CD8-positive, alpha-beta memory T cell (primary cell): ENCODE results near the gene IFT22. TPM values are rescaled to one million over a fixed set of nuclear protein-coding genes. Genes with fewer than 3 reads are reported as not detected.
A peak's percentile ranks its signal among the peaks of the same experiment; 100 is the strongest.
"Not testable (repeated sequence)": the region's sequence is repeated elsewhere in the genome, so short reads cannot be mapped to it uniquely, and the experiment has no call there.

Source experiments
- CTCF ChIA-PET: fragments of 350-600 bp; sonication (Branson Sonifier 250); formaldehyde crosslinking; loops from one replicate; lab custom pipeline; 2021; ENCODE audit warnings: antibody characterized with exemption; lab: Charles Lee
- POLR2A ChIA-PET: fragments of 350-600 bp; sonication (Branson Sonifier 250); formaldehyde crosslinking; loops from one replicate; lab custom pipeline; 2021; ENCODE audit warnings: antibody characterized with exemption; lab: Charles Lee
- DNase-seq, 5 donors: peaks; one replicate each; pipeline versions ENCODE4 v3.0.0 to v3.0.0-alpha.2; 2020 to 2022; ENCODE audit warnings: mixed read lengths in 1 of 5
- H3K27ac ChIP-seq: one replicate; pipeline ENCODE4 v1.7.0; 2013; ENCODE audit warnings: low read depth, mild to moderate bottlenecking, low read length, moderate library complexity
- H3K27me3 ChIP-seq: 2 replicates; pipeline ENCODE4 v1.7.0; 2013; ENCODE audit warnings: low read length, mild to moderate bottlenecking; ENCODE audit not compliant: insufficient read depth, poor library complexity, severe bottlenecking
- H3K36me3 ChIP-seq: 2 replicates; pipeline ENCODE4 v1.7.0; 2013; ENCODE audit warnings: mild to moderate bottlenecking, low read length, moderate library complexity; ENCODE audit not compliant: insufficient read depth
- H3K4me1 ChIP-seq: 2 replicates; pipeline ENCODE4 v1.7.0; 2013; ENCODE audit warnings: mild to moderate bottlenecking, low read length, moderate library complexity; ENCODE audit not compliant: insufficient read depth
- H3K4me3 ChIP-seq: 2 replicates; pipeline ENCODE4 v1.7.0; 2013; ENCODE audit warnings: mild to moderate bottlenecking, low read length
- H3K9me3 ChIP-seq: 2 replicates; pipeline ENCODE4 v1.7.0; 2013; ENCODE audit warnings: mild to moderate bottlenecking, low read length
- H3K27ac Mint-ChIP-seq, 8 donors: one replicate each; pipeline ENCODE4 v1.8.0; 2020 to 2021; ENCODE audit warnings: mixed read lengths in 8 of 8, mild to moderate bottlenecking in 6 of 8, inconsistent platforms in 3 of 8, moderate library complexity in 3 of 8
- H3K27me3 Mint-ChIP-seq, 2 donors: one replicate each; pipeline ENCODE4 v1.8.0; 2020 to 2021; ENCODE audit warnings: mixed read lengths in 2 of 2, mild to moderate bottlenecking in 1 of 2, moderate library complexity in 1 of 2
- H3K36me3 Mint-ChIP-seq, 3 donors: one replicate each; pipeline ENCODE4 v1.8.0; 2020 to 2021; ENCODE audit warnings: mixed read lengths in 3 of 3, inconsistent platforms in 1 of 3, mild to moderate bottlenecking in 1 of 3
- H3K4me1 Mint-ChIP-seq, 3 donors: one replicate each; pipeline ENCODE4 v1.8.0; 2020 to 2021; ENCODE audit warnings: mixed read lengths in 3 of 3, inconsistent platforms in 1 of 3, mild to moderate bottlenecking in 1 of 3
- H3K4me3 Mint-ChIP-seq, 7 donors: one replicate each; pipeline ENCODE4 v1.8.0; 2020 to 2021; ENCODE audit warnings: mixed read lengths in 7 of 7, mild to moderate bottlenecking in 6 of 7, moderate library complexity in 4 of 7, inconsistent platforms in 2 of 7
- H3K9me3 Mint-ChIP-seq, 5 donors: one replicate each; pipeline ENCODE4 v1.8.0; 2020 to 2022; ENCODE audit warnings: mixed read lengths in 5 of 5, mild to moderate bottlenecking in 3 of 5, moderate library complexity in 2 of 5, inconsistent platforms in 1 of 5
- polyA plus RNA-seq: library from polyadenylated mRNA; unstranded; fragments of 300-500 nt; fragmentation: Illumina TruSeq; gene quantifications from one replicate; pipeline ENCODE4 v1.2.3, GENCODE V29; 2021
- total RNA-seq, 2 experiments: library from RNA; stranded (reverse); gene quantifications; one replicate each; pipeline ENCODE4 v1.2.3, GENCODE V29; 2021

The IFT22 gene
- total and polyA plus RNA-seq, 3 experiments from 2014 or later: 7.9 to 13.4 (median 13.3) TPM

DNA sequence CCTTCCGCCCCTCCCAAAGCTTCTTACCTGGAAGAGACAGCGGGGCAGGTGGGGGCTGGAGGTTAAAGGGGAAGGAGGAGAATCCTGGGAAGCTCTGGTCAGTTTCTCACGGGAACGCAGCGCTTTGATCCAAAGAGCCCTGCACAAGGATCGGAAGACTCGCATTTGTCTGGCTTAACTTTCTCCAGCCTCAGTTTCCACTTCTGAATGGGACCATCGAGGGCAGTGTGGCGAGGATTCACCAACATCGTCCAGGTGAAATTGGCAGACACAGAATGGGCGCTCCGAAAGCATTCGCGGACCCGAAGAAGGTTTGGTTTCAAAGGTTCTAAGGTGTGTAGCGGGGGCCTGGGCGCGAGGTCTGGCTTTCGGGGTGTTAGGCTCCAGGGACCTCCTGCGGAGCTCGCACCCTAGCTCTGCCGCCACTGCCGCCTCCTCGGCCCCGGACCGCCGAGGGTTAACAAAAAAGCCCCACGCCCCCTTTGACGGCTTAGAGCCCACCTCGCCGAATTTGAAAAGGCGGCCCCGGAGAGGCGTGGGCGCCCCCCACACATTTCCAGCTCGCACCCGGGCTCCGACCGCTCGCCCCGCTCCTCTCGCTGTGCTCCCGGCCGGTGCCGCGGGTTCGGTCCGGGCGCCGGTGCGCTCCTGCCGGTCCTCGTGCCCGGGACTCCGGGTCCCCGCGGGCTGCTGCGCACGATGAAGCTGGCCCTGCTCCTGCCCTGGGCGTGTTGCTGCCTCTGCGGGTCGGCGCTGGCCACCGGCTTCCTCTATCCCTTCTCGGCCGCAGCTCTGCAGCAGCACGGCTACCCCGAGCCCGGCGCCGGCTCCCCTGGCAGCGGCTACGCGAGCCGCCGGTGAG is 41.0 kb upstream of the IFT22 start, which contains the start of gene COL26A1:
Gene COL26A1, plus strand, starts transcription at position 542 of the 862 bp plus-strand sequence. Its CDS starts 158 bp downstream, at position 700.
- peaks cover 15% of the 10 kb centered on the region for H3K27me3 ChIP-seq
- ChIA-PET CTCF (interaction anchor here (0.6 to 1.9 kb wide), 5 partner anchors 11 to 1460 kb away, joined by 3 to 10 read pairs (median 3); no protein-coding TSS in a partner anchor), POLR2A (no interaction called here)
- H3K27me3 Mint-ChIP-seq: peaks cover 25 to 38% of the 10 kb centered on the region in 2 donors
- H3K9me3 Mint-ChIP-seq: peaks cover 0 to 4% (median 0%) of the 10 kb centered on the region in 5 donors
- H3K4me3 Mint-ChIP-seq: peak within 1 kb of the TSS in 6 of 7 donors; percentile 41 to 77 (median 65)
- peaks cover 0 to 5% (median 3%) of the 10 kb centered on the region in 3 donors for H3K4me1 Mint-ChIP-seq
- no peaks in the 10 kb centered on the region for H3K36me3 Mint-ChIP-seq
- H3K9me3 ChIP-seq: no peaks in the 10 kb centered on the region
- peak within 1 kb of the TSS; percentile 45 for H3K4me3 ChIP-seq
- no peaks in the 10 kb centered on the region for H3K4me1 ChIP-seq
- no peak within 1 kb of the TSS for H3K27ac ChIP-seq
- no peak within 1 kb of the TSS for H3K27ac Mint-ChIP-seq
- peak in 1 of 5 donors; percentile 22 for DNase-seq
- H3K36me3 ChIP-seq: no peaks in the 10 kb centered on the region

DNA sequence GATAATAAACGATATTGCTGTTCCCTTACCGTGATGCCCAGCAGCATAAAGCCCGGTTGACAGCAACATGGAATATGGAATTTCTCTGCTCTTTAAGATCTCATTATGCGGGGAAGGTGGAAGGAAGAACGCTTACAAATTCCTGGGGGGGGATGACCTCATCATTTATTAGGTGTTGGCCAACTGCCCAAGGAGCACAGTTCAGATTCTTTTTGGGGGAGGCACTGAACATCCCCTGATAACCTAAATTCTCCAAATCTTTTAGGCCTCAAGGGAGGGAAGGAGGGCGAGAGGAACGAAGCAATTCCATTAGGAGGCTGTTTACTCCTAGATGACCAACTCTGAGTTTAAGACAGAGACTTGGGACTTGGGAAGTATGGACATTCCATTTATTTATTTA is 35.8 kb upstream of the IFT22 start:
- H3K27ac Mint-ChIP-seq: no peak overlapping the region
- ChIA-PET CTCF (no interaction called here), POLR2A (no interaction called here)
- Histone ChIP-seq H3K9me3 (no peaks in the 10 kb centered on the region), H3K4me3 (no peak overlapping the region), H3K36me3 (no peaks in the 10 kb centered on the region), H3K27me3 (peaks cover 4% of the 10 kb centered on the region), H3K4me1 (no peaks in the 10 kb centered on the region), H3K27ac (no peak overlapping the region)
- peaks cover 3 to 9% (median 6%) of the 10 kb centered on the region in 3 donors for H3K4me1 Mint-ChIP-seq
- peaks cover 26 to 28% of the 10 kb centered on the region in 2 donors for H3K27me3 Mint-ChIP-seq
- peaks cover 0 to 3% (median 0%) of the 10 kb centered on the region in 5 donors for H3K9me3 Mint-ChIP-seq
- no peak overlapping the region for H3K4me3 Mint-ChIP-seq
- no peaks in the 10 kb centered on the region for H3K36me3 Mint-ChIP-seq
- no peak for DNase-seq

DNA sequence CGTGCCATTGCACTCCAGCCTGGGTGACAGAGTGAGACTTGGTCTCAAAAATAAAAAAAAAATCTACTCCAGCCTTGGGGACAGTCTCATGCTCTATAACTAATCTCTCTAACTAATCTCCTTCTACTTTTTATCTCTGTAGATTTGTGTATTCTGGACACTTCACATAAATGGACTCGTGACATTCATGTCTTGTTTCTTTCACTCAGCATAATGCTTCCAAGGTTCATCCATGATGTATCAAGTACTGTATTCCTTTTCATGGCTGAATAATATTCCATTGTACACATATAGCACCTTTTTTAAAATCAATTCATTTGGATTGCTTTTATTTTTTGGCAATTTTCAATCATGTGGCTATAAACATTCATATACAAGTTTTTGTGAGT is 31.3 kb upstream of the IFT22 start:
- no peaks in the 10 kb centered on the region for H3K4me1 ChIP-seq
- DNase-seq: no peak
- peaks cover 0 to 2% (median 0%) of the 10 kb centered on the region in 5 donors for H3K9me3 Mint-ChIP-seq
- no peaks in the 10 kb centered on the region for H3K9me3 ChIP-seq
- no peak overlapping the region for H3K27ac Mint-ChIP-seq
- peaks cover 14 to 32% of the 10 kb centered on the region in 2 donors for H3K27me3 Mint-ChIP-seq
- no peak overlapping the region for H3K4me3 ChIP-seq
- peaks cover 4% of the 10 kb centered on the region for H3K27me3 ChIP-seq
- no peak overlapping the region for H3K27ac ChIP-seq
- peaks cover 4 to 11% (median 8%) of the 10 kb centered on the region in 3 donors for H3K4me1 Mint-ChIP-seq
- H3K36me3 Mint-ChIP-seq: no peaks in the 10 kb centered on the region
- POLR2A ChIA-PET: no interaction called here
- CTCF ChIA-PET: no interaction called here
- no peak overlapping the region for H3K4me3 Mint-ChIP-seq
- H3K36me3 ChIP-seq: no peaks in the 10 kb centered on the region

DNA sequence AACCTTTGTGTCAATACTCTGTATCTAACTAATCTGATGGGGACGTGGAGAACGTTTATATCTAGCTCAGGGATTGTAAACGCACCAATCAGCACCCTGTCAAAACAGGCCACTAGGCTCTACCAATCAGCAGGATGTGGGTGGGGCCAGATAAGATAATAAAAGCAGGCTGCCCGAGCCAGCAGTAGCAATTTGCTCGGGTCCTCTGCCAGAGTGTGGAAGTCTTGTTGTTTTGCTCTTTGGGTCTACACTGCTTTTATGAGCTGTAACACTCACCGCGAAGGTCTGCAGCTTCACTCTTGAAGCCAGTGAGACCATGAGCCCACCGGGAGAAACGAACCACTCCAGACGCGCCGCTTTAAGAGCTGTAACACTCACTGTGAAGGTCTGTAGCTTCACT is 27.7 kb upstream of the IFT22 start:
- H3K4me3 ChIP-seq, H3K4me3 Mint-ChIP-seq, H3K9me3 ChIP-seq, H3K9me3 Mint-ChIP-seq, H3K27me3 ChIP-seq, DNase-seq, H3K4me1 ChIP-seq, H3K36me3 Mint-ChIP-seq, H3K27ac Mint-ChIP-seq, H3K36me3 ChIP-seq, H3K27ac ChIP-seq, POLR2A ChIA-PET, CTCF ChIA-PET: not testable (repeated sequence)
- Mint-ChIP-seq H3K4me1 (peaks cover 4 to 11% (median 8%) of the 10 kb centered on the region in 3 donors), H3K27me3 (peaks cover 6 to 22% of the 10 kb centered on the region in 2 donors)

DNA sequence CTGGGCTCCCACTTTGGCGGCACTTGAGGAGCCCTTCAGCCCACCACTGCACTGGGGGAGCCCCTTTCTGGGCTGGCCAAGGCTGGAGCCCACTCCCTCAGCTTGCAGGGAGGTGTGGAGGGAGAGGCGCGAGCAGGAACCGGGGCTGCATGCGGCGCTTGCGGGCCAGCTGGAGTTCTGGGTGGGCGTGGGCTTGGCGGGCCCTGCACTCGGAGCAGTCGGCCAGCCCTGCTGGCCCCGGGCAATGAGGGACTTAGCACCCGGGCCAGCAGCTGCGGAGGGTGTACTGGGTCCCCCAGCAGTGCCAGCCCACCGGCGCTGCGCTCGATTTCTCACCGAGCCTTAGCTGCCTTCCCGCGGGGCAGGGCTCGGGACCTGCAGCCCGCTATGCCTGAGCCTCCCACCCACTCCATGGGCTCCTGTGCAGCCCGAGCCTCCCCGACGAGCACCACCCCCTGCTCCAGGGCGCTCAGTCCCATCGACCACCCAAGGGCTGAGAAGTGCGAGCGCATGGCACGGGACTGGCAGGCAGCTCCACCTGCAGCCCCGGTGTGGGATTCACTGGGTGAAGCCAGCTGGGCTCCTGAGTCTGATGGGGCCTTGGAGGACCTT is 26.9 kb upstream of the IFT22 start:
- H3K27me3 ChIP-seq, CTCF ChIA-PET, H3K27ac Mint-ChIP-seq, POLR2A ChIA-PET, H3K36me3 ChIP-seq, H3K27ac ChIP-seq, H3K4me1 ChIP-seq, H3K4me3 ChIP-seq, H3K4me3 Mint-ChIP-seq, H3K36me3 Mint-ChIP-seq, H3K9me3 Mint-ChIP-seq, DNase-seq, H3K9me3 ChIP-seq: not testable (repeated sequence)
- H3K27me3 Mint-ChIP-seq: peaks cover 6 to 22% of the 10 kb centered on the region in 2 donors
- H3K4me1 Mint-ChIP-seq: peaks cover 4 to 11% (median 8%) of the 10 kb centered on the region in 3 donors

DNA sequence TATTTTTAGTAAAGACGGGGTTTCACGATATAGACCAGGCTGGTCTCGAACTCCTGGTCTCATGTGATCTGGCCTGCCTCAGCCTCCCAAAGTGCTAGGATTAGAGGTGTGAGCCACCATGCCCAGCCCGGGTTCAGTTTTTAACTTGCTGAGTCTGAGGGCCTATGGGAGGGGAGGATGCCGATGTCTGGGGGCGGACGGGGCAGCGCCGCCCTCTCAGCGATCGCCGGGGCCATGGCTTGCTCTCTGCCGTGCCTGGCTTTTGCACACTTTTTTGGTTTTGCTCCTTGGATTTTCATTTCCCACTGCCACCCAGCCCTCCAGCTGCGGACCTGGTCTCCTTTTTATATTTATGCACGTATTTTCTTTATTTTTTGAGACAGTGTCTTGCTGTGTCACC is 25.9 kb upstream of the IFT22 start:
- H3K27me3 Mint-ChIP-seq: peaks cover 6 to 18% of the 10 kb centered on the region in 2 donors
- no peak overlapping the region for H3K27ac Mint-ChIP-seq
- H3K9me3 ChIP-seq: no peaks in the 10 kb centered on the region
- H3K4me3 Mint-ChIP-seq: no peak overlapping the region
- H3K9me3 Mint-ChIP-seq: no peaks in the 10 kb centered on the region
- H3K36me3 ChIP-seq: no peaks in the 10 kb centered on the region
- no peak overlapping the region for H3K27ac ChIP-seq
- no peak overlapping the region for H3K4me3 ChIP-seq
- POLR2A ChIA-PET: no interaction called here
- no peak for DNase-seq
- CTCF ChIA-PET: no interaction called here
- peaks cover 4 to 5% (median 5%) of the 10 kb centered on the region in 3 donors for H3K4me1 Mint-ChIP-seq
- no peaks in the 10 kb centered on the region for H3K4me1 ChIP-seq
- H3K36me3 Mint-ChIP-seq: no peaks in the 10 kb centered on the region
- H3K27me3 ChIP-seq: no peaks in the 10 kb centered on the region

DNA sequence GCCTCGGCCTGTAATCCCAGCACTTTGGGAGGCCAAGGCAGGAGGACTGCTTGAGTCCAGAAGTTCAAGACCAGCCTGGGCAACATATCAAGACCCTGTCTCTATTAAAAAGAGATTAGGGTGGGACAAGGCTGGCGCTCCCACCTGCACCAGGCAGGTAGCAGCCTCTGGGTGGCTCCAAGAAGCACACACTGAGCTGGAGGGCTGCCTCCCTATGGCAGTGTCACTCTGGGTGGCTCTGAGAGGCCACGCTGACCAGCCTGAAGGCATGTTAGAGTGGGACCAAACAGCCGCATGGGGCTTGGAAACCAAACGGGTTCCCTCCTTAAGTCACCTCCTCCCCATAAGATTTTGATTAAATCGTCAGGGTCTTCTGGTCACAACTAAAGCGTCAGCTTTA is 21.3 kb upstream of the IFT22 start:
- H3K9me3 Mint-ChIP-seq: no peaks in the 10 kb centered on the region
- no peak for DNase-seq
- no peaks in the 10 kb centered on the region for H3K4me1 Mint-ChIP-seq
- no peak overlapping the region for H3K27ac Mint-ChIP-seq
- no peak overlapping the region for H3K4me3 ChIP-seq
- no peak overlapping the region for H3K4me3 Mint-ChIP-seq
- no peaks in the 10 kb centered on the region for H3K9me3 ChIP-seq
- H3K27ac ChIP-seq: no peak overlapping the region
- no peaks in the 10 kb centered on the region for H3K36me3 Mint-ChIP-seq
- H3K4me1 ChIP-seq: no peaks in the 10 kb centered on the region
- POLR2A ChIA-PET: no interaction called here
- H3K27me3 ChIP-seq: no peaks in the 10 kb centered on the region
- H3K36me3 ChIP-seq: no peaks in the 10 kb centered on the region
- CTCF ChIA-PET: no interaction called here
- peaks cover 5 to 7% of the 10 kb centered on the region in 2 donors for H3K27me3 Mint-ChIP-seq

DNA sequence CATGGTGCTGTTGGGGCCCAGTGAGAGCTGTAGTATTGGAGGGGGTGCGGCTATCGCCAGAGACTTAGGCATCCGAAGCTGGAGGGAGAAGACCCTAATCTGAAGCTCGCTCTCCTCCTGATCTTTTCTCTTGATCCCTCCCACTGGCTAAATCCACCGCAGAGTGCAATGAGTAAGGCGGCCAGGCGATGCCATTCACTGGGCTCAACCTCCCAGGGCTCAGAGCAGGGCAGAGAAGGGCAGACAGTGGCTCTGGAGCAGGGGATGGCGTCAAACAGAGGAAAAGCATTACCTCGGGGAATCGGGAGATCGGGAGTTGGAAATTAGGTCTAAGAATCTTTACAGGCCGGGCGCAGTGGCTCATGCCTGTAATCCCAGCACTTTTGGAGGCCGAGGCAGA is 18.8 kb upstream of the IFT22 start:
- H3K4me1 Mint-ChIP-seq: no peaks in the 10 kb centered on the region
- no peaks in the 10 kb centered on the region for H3K36me3 Mint-ChIP-seq
- H3K36me3 ChIP-seq: no peaks in the 10 kb centered on the region
- CTCF ChIA-PET: interaction anchor here (1.2 kb wide), 1 partner anchor 25 kb away, joined by 4 read pairs; no protein-coding TSS in a partner anchor
- H3K9me3 ChIP-seq: no peaks in the 10 kb centered on the region
- no peaks in the 10 kb centered on the region for H3K27me3 ChIP-seq
- POLR2A ChIA-PET: no interaction called here
- no peak overlapping the region for H3K4me3 Mint-ChIP-seq
- H3K9me3 Mint-ChIP-seq: no peaks in the 10 kb centered on the region
- no peak overlapping the region for H3K27ac ChIP-seq
- DNase-seq: no peak
- H3K4me3 ChIP-seq: no peak overlapping the region
- no peaks in the 10 kb centered on the region for H3K4me1 ChIP-seq
- H3K27me3 Mint-ChIP-seq: peaks cover 5 to 7% of the 10 kb centered on the region in 2 donors
- H3K27ac Mint-ChIP-seq: peak overlapping the region in 1 of 8 donors; percentile 69
